Mononuclear cell (primary cell): ENCODE measurements around the gene KLHDC9. TPM values are rescaled to one million over a fixed set of nuclear protein-coding genes. Genes with fewer than 3 reads are reported as not detected.

Source experiments
- H3K27me3 ChIP-seq: 2 replicates; pipeline ENCODE4 v1.6.0; 2011; ENCODE audit warnings: low read length, control low read depth; ENCODE audit not compliant: insufficient read depth
- H3K4me1 ChIP-seq: 2 replicates; pipeline ENCODE4 v1.5.1; 2011; ENCODE audit warnings: mild to moderate bottlenecking, low read length, control low read depth; ENCODE audit not compliant: insufficient read depth
- H3K4me3 ChIP-seq: 2 replicates; pipeline ENCODE4 v1.5.1; 2011; ENCODE audit warnings: mild to moderate bottlenecking, low read length, moderate library complexity
- H3K9me3 ChIP-seq: 2 replicates; pipeline ENCODE4 v1.5.1; 2011; ENCODE audit warnings: low read depth, mild to moderate bottlenecking, control low read depth, low read length
- total RNA-seq: library from RNA; depleted of rRNA; stranded (reverse); fragments of >200 nt; gene quantifications from one replicate; pipeline ENCODE4 v1.2.3, GENCODE V29; 2012

KLHDC9 gene
- total RNA-seq, 1 donor, result not detected

GRCh38 chr1:161128591-161129420 lies 30.6 kb downstream of the KLHDC9 start:
- Histone ChIP-seq H3K27me3 (no peaks in the 10 kb centered on the region), H3K4me3 (no peak overlapping the region), H3K9me3 (no peaks in the 10 kb centered on the region), H3K4me1 (peaks cover 59% of the 10 kb centered on the region)

- H3K4me3 ChIP-seq, result no peak overlapping the region
- H3K4me1 ChIP-seq, result peaks cover 71% of the 10 kb centered on the region
- H3K27me3 ChIP-seq, result no peaks in the 10 kb centered on the region
- no peaks in the 10 kb centered on the region for H3K9me3 ChIP-seq
Measured at GRCh38 chr1:161130266-161130665, 32.1 kb downstream of the KLHDC9 start.

GRCh38 chr1:161131523-161132409 lies 33.6 kb downstream of the KLHDC9 start:
- H3K9me3 ChIP-seq, result no peaks in the 10 kb centered on the region
- H3K4me3 ChIP-seq, result peak overlapping the region; percentile 97
- H3K4me1 ChIP-seq, result peaks cover 81% of the 10 kb centered on the region
- no peaks in the 10 kb centered on the region for H3K27me3 ChIP-seq

- Histone ChIP-seq H3K4me3 (peak within 1 kb of the TSS; percentile 97), H3K27me3 (no peaks in the 10 kb centered on the region), H3K9me3 (no peaks in the 10 kb centered on the region), H3K4me1 (peaks cover 80% of the 10 kb centered on the region)
Measured at GRCh38 chr1:161132410-161133219, 34.5 kb downstream of the KLHDC9 start, which contains the start of gene DEDD. Gene DEDD, minus strand, starts transcription at chr1:161132667. Its CDS starts 8,205 bp downstream, at chr1:161124462.

GRCh38 chr1:161133220-161133740 lies 35.1 kb downstream of the KLHDC9 start:
- Histone ChIP-seq H3K4me3 (peak overlapping the region; percentile 97), H3K9me3 (no peaks in the 10 kb centered on the region), H3K4me1 (peaks cover 80% of the 10 kb centered on the region), H3K27me3 (no peaks in the 10 kb centered on the region)

GRCh38 chr1:161137881-161138280 lies 39.7 kb downstream of the KLHDC9 start:
- no peaks in the 10 kb centered on the region for H3K27me3 ChIP-seq
- H3K9me3 ChIP-seq, result no peaks in the 10 kb centered on the region
- peaks cover 58% of the 10 kb centered on the region for H3K4me1 ChIP-seq
- no peak overlapping the region for H3K4me3 ChIP-seq

GRCh38 chr1:161138431-161138830 lies 40.3 kb downstream of the KLHDC9 start:
- Histone ChIP-seq H3K27me3 (no peaks in the 10 kb centered on the region), H3K9me3 (no peaks in the 10 kb centered on the region), H3K4me3 (no peak overlapping the region), H3K4me1 (peaks cover 55% of the 10 kb centered on the region)

GRCh38 chr1:161139766-161140165 lies 41.6 kb downstream of the KLHDC9 start:
- H3K9me3 ChIP-seq, result no peaks in the 10 kb centered on the region
- no peaks in the 10 kb centered on the region for H3K27me3 ChIP-seq
- H3K4me3 ChIP-seq, result no peak overlapping the region

GRCh38 chr1:161140755-161141400 lies 42.7 kb downstream of the KLHDC9 start:
- no peaks in the 10 kb centered on the region for H3K9me3 ChIP-seq
- H3K4me3 ChIP-seq, result no peak overlapping the region
- no peaks in the 10 kb centered on the region for H3K27me3 ChIP-seq
- peaks cover 36% of the 10 kb centered on the region for H3K4me1 ChIP-seq

More at GRCh38 chr1:161139766-161140165, 41.6 kb downstream of the KLHDC9 start:
- H3K4me1 ChIP-seq, result peaks cover 41% of the 10 kb centered on the region

GRCh38 chr1:161145832-161146231 lies 47.7 kb downstream of the KLHDC9 start:
- no peaks in the 10 kb centered on the region for H3K4me1 ChIP-seq
- no peaks in the 10 kb centered on the region for H3K9me3 ChIP-seq
- H3K4me3 ChIP-seq, result no peak overlapping the region
- no peaks in the 10 kb centered on the region for H3K27me3 ChIP-seq

Other genes starting within 250 kb of the KLHDC9 start
- 15.5 TPM for gene CD244, start 235.5 kb upstream of the KLHDC9 start, total RNA-seq
- 0.42 TPM for gene ITLN1, start 213.2 kb upstream of the KLHDC9 start, total RNA-seq
- not detected for gene ITLN2, start 143.6 kb upstream of the KLHDC9 start, total RNA-seq
- gene F11R, start 77.2 kb upstream of the KLHDC9 start, total RNA-seq, result 37.7 TPM
- gene TSTD1, start 59.4 kb upstream of the KLHDC9 start, total RNA-seq, result 37.0 TPM
- 86.8 TPM for gene USF1, start 52.4 kb upstream of the KLHDC9 start, total RNA-seq
- 60.3 TPM for gene ARHGAP30, start 28.5 kb upstream of the KLHDC9 start, total RNA-seq
- 1.4 TPM for gene NECTIN4, start 8.8 kb upstream of the KLHDC9 start, total RNA-seq
- 20.0 TPM for gene PFDN2, start 19.7 kb downstream of the KLHDC9 start, total RNA-seq
- gene NIT1, start 19.7 kb downstream of the KLHDC9 start, total RNA-seq, result 9.0 TPM
- gene DEDD, start 34.3 kb downstream of the KLHDC9 start, total RNA-seq, result 27.2 TPM
- 118 TPM for gene UFC1, start 55.6 kb downstream of the KLHDC9 start, total RNA-seq
- gene USP21, start 61.1 kb downstream of the KLHDC9 start, total RNA-seq, result 11.1 TPM
- gene PPOX, start 68.1 kb downstream of the KLHDC9 start, total RNA-seq, result 5.1 TPM
- 18.7 TPM for gene B4GALT3, start 79.1 kb downstream of the KLHDC9 start, total RNA-seq
- 0.21 TPM for gene ADAMTS4, start 100.7 kb downstream of the KLHDC9 start, total RNA-seq
- 38.0 TPM for gene NDUFS2, start 104.0 kb downstream of the KLHDC9 start, total RNA-seq
- gene FCER1G, start 116.9 kb downstream of the KLHDC9 start, total RNA-seq, result 190 TPM
- not detected for gene APOA2, start 125.3 kb downstream of the KLHDC9 start, total RNA-seq
- gene TOMM40L, start 127.7 kb downstream of the KLHDC9 start, total RNA-seq, result 10.0 TPM
- gene NR1I3, start 139.8 kb downstream of the KLHDC9 start, total RNA-seq, result 0.31 TPM
- gene PCP4L1, start 160.4 kb downstream of the KLHDC9 start, total RNA-seq, result not detected
- 1.0 TPM for gene MPZ, start 211.6 kb downstream of the KLHDC9 start, total RNA-seq
- 22.7 TPM for gene SDHC, start 216.0 kb downstream of the KLHDC9 start, total RNA-seq